H54 (cell line): ENCODE data around the gene RADIL.

Source experiments
- DNase-seq: peaks from one replicate; pipeline ENCODE4 v3.0.0; 2011; ENCODE audit warnings: low spot score, mixed read lengths; ENCODE audit not compliant: insufficient read length
- FAIRE-seq: peaks from 3 replicates; lab custom pipeline; 2011; peaks lifted over from hg19 to GRCh38; lab: Jason Lieb, UNC
- POLR2A ChIP-seq: IDR thresholded peaks from 2 replicates; pipeline ENCODE4 v1.6.1; 2011; ENCODE audit warnings: low read depth, mild to moderate bottlenecking, low read length

Gene RADIL

GRCh38 chr7:4762121-4763055 lies 121.1 kb downstream of the RADIL start:
- no peak for TF ChIP-seq POLR2A
- FAIRE-seq (no peak), DNase-seq (no peak)

GRCh38 chr7:4760952-4761351 lies 122.6 kb downstream of the RADIL start:
- FAIRE-seq (no peak), DNase-seq (no peak)
- TF ChIP-seq POLR2A: no peak

DNA sequence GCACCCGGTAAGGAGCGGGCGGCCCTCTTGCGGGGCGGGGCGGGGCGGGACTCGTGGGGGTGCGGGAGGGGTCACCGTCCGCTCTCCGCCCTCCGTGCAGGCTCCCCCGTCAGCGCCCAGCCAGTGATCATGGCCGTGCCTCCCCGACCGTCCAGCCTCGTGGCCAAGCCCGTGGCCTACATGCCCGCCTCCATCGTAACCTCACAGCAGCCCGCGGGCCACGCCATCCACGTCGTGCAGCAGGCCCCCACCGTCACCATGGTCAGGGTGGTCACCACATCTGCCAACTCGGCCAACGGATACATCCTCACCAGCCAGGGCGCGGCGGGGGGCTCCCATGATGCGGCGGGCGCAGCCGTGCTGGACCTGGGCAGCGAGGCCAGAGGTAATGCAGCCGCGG lies 124.3 kb downstream of the RADIL start:
- no peak for TF ChIP-seq POLR2A

GRCh38 chr7:4758791-4759190 lies 124.7 kb downstream of the RADIL start:
- FAIRE-seq: no peak
- no peak for TF ChIP-seq POLR2A

More for the DNA sequence above, 124.3 kb downstream of the RADIL start:
- DNase-seq (no peak), FAIRE-seq (no peak)

DNA sequence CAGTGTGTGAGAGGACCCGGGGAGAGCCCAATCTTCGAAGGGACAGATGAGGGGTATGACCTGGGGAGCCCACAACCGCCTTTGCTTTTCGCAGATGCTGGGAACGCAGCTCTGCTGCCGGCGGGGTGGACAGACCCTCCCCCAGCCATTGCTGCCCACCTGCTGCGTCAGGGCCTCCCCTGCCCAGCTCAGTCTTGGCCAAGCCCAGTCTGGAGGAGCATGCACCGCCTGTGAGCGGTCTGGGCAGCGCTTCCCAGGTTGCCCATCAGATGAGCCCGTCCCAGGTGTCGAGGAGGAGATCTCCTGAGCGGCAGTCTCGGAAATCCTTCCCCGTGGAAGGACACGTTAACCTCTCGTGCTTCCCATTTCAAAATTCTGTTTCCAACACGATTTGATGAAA lies 125.4 kb downstream of the RADIL start:
- DNase-seq (no peak), FAIRE-seq (no peak)
- TF ChIP-seq POLR2A: no peak

More at GRCh38 chr7:4758791-4759190, 124.7 kb downstream of the RADIL start:
- DNase-seq: no peak

- no peak for TF ChIP-seq POLR2A
- DNase-seq: no peak
- FAIRE-seq: no peak
These were observed 128.5 kb downstream of the RADIL start for GRCh38 chr7:4755045-4755444.

- DNase-seq (no peak), FAIRE-seq (no peak)
- TF ChIP-seq POLR2A: no peak
These were observed 129.0 kb downstream of the RADIL start for GRCh38 chr7:4754433-4755010.

DNA sequence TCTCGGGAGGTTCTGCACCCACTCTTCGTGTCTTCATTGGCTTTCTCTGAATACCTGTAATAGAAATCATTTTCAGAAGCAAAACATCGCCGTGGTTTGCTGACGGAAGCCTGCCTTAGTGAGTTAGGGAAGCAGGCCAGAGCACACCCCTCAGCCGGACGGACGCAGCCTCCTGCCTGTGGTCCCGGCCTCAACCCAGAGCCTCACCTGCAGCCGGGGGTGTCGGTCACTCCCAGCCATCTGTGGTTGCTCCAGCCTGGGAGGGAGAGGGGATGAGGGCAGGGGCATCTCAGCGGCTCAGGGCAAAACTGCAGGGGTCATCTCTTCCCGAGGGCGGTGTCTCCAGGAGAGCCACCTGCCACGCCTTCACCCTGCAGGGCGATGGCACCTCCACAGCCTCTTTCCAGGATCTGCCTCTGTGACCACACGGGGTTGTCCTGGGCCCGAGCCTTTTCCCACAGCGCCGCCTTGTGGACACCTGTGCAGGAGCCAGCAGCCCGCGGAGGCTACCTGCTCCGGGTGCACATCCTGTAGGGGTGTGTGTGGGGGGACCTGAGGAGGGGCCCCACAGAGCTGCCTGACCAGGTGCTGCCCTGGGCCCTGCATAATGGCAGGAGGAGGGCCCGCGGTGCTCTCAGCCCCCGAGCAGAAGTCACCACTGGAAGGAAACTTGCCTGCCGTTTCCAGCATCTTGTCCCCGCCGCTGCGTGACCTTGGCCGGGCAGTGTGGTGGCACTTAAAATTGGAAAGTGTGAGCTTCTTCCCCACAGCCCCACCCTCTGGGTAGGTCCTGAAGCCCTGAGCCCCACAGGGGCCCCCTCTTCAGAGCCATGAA lies 129.7 kb downstream of the RADIL start:
- FAIRE-seq: no peak
- DNase-seq: peak; percentile 97
- no peak for TF ChIP-seq POLR2A

DNA sequence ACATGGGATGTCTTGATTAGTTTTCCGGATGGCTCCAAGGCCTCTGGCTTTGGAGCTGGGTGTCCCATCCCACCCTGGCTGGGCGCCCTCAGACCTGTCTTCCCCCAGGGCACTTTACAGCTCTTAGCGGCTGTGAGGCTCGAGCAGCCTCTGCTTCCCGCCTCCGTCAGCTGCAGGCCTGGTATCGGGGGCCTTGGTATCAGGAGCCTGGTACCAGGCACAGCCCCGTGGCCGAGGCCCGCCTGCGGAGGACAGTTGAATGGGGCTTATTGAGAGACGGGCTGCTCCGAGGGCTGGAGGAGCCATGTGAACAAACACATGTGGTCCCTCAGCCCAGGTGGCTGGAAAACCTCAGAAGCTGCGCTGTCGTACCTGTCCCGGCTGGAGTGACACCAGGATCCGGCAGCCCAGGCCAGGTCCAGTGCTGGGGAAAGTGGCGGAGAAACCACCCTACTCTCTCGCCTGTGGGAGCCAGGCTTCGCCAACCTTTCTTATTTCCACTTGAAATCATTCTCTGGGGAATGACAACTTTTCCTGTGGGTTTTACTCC lies 132.0 kb downstream of the RADIL start:
- FAIRE-seq: no peak
- TF ChIP-seq POLR2A: no peak
- no peak for DNase-seq

DNA sequence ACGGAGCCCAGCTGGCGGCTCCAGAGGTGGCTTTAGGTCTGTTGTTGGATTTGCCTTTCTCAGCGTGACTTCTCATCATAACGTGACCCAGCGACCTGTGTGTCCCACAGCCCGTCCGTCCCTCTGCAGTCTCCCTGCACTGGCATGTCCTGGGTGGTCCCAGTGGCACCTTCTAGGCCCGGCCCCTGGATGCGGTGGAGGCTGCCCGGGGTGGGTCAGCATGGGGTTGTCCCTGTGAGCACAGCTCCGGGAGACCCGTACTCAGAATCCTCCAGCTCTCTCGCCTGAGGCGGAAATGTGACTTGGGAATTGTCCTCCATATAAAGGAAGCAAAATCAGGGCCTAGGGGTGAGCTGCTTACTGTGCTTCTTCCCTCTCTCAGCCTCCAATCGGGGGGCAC lies 133.7 kb downstream of the RADIL start:
- no peak for TF ChIP-seq POLR2A
- DNase-seq (no peak), FAIRE-seq (no peak)

DNA sequence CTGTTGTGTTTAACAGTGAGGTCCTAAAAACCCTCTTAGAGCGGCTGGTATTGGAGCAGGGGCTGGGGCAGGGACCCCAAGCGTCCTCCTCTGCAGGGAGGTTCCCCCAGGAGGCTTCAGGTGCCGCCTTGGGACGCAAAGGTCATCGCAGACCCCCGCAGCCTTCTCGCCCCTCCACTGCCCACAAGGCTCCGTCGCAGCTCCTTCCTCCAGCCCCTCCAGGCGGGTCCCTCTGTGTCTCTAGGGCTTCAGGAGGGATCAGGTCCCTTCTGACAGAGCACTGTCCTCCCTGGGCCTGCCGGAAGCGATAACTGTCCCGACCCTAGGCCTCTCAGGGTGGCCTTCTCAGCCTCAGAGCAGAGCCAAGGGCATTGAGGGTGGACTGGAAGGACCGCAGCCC lies 134.2 kb downstream of the RADIL start:
- no peak for TF ChIP-seq POLR2A
- FAIRE-seq: no peak

More for the DNA sequence above, 134.2 kb downstream of the RADIL start:
- DNase-seq: no peak
